HepG2 (cell line): ENCODE results near the gene CENPP. TPM values are rescaled to one million over a fixed set of nuclear protein-coding genes. Genes with fewer than 3 reads are reported as not detected.

Experiments
- ATAC-seq: fragments of 200-7000 bp; cut with Tn5 transposase; 3 replicates; pipeline ENCODE4 v1.9.1; 2020; ENCODE audit warnings: mild to moderate bottlenecking, moderate library complexity
- BruUV-seq: library from RNA; stranded (reverse); fragments of 400-500 nt; replicated peaks from 2 replicates; lab custom pipeline; 2021; lab: Mats Ljungman, UMichigan
- CTCF ChIA-PET: fragments of 300-600 bp; formaldehyde crosslinking; extraction: SDS; loops from one replicate; lab custom pipeline; 2021; ENCODE audit warnings: low total read pairs, inconsistent platforms, low intra/inter-chr PET ratio; lab: Yijun Ruan, JAX
- POLR2A ChIA-PET: fragments of 350-600 bp; sonication (Branson Sonifier 250); formaldehyde crosslinking; loops from one replicate; lab custom pipeline; 2020; ENCODE audit warnings: antibody characterized with exemption, inconsistent platforms; lab: Yijun Ruan, JAX
- DNase-seq: peaks from one replicate; pipeline ENCODE4 v3.0.0-alpha.2; 2015; ENCODE audit warnings: low spot score
- FAIRE-seq: peaks from 3 replicates; lab custom pipeline; 2011; peaks lifted over from hg19 to GRCh38; lab: Jason Lieb, UNC
- H2AFZ ChIP-seq: one replicate; pipeline ENCODE4 v1.6.1; 2011; ENCODE audit warnings: low read length, inconsistent platforms
- H3K27ac ChIP-seq: fragments of 300-600 bp; 3 replicates; pipeline ENCODE4 v1.8.0; 2011; ENCODE audit warnings: mixed run types, mild to moderate bottlenecking, mixed read lengths, low read length, inconsistent platforms; ENCODE audit not compliant: insufficient read depth; ENCODE audit errors: extremely low read length
- H3K27me3 ChIP-seq, 2 experiments: fragments of 200-600 bp in 1 of 2; 2 replicates in 1 of 2; 3 replicates in 1 of 2; pipeline versions ENCODE4 v1.6.0 to v1.8.0; 2011; ENCODE audit warnings: low read length in 2 of 2, mild to moderate bottlenecking in 2 of 2, moderate library complexity in 2 of 2, inconsistent platforms in 1 of 2; ENCODE audit not compliant: insufficient read depth in 2 of 2, control insufficient read depth in 1 of 2
- H3K36me3 ChIP-seq, 2 experiments: fragments of 200-600 bp in 1 of 2; replicated peaks in 1 of 2; 2 replicates in 1 of 2; 3 replicates in 1 of 2; pipeline versions ENCODE4 v1.5.1 to v1.8.0; 2011; ENCODE audit warnings: low read length in 2 of 2, inconsistent platforms in 1 of 2; ENCODE audit not compliant: insufficient read depth in 2 of 2, control insufficient read depth in 1 of 2
- H3K4me1 ChIP-seq: 2 replicates; pipeline ENCODE4 v1.5.1; 2012; ENCODE audit warnings: low read length, inconsistent platforms; ENCODE audit not compliant: insufficient read depth
- H3K4me2 ChIP-seq: 2 replicates; pipeline ENCODE4 v1.6.0; 2011; ENCODE audit warnings: low read depth, low read length, inconsistent platforms
- H3K4me3 ChIP-seq, 3 experiments: fragments of 200-600 bp in 1 of 3; sonication (generic), shearing (Covaris generic) in 1 of 3; replicated peaks in 1 of 3; 2 replicates each; pipeline ENCODE4 v1.5.1; 2011 to 2016; ENCODE audit warnings: low read length in 3 of 3, inconsistent platforms in 2 of 3, low read depth in 2 of 3, mild to moderate bottlenecking in 2 of 3, control low read depth in 1 of 3, mixed read lengths in 1 of 3; ENCODE audit not compliant: insufficient read depth in 1 of 3
- H3K79me2 ChIP-seq: one replicate; pipeline ENCODE4 v1.6.1; 2011; ENCODE audit warnings: low read length, inconsistent platforms; ENCODE audit not compliant: insufficient read depth
- H3K9ac ChIP-seq: 2 replicates; pipeline ENCODE4 v1.6.0; 2011; ENCODE audit warnings: mild to moderate bottlenecking, low read depth, low read length, inconsistent platforms; ENCODE audit not compliant: insufficient read depth
- H3K9me3 ChIP-seq: 2 replicates; pipeline ENCODE4 v1.5.1; 2012; ENCODE audit warnings: mild to moderate bottlenecking, low read length
- H4K20me1 ChIP-seq: 2 replicates; pipeline ENCODE4 v1.6.0; 2011; ENCODE audit warnings: inconsistent platforms, mild to moderate bottlenecking, low read length, moderate library complexity; ENCODE audit not compliant: insufficient read depth
- ELK4 ChIP-seq: sonication (generic); formaldehyde crosslinking; IDR thresholded peaks from 2 replicates; pipeline ENCODE4 v1.9.0; 2021; ENCODE audit warnings: missing genetic modification reagents, borderline replicate concordance
- FOXK2 ChIP-seq: fragments of 450-650 bp; IDR thresholded peaks from 2 replicates; pipeline ENCODE4 v1.6.1; 2016
- GLMP ChIP-seq: sonication (generic); formaldehyde crosslinking; IDR thresholded peaks from 2 replicates; pipeline ENCODE4 v1.9.0; 2021; ENCODE audit warnings: missing genetic modification reagents, mild to moderate bottlenecking, borderline replicate concordance
- IRF1 ChIP-seq: sonication (generic); formaldehyde crosslinking; IDR thresholded peaks from 2 replicates; pipeline ENCODE4 v1.4.0; 2020; ENCODE audit warnings: low read depth, mild to moderate bottlenecking, missing genetic modification reagents
- NFE2 ChIP-seq: sonication (generic); formaldehyde crosslinking; IDR thresholded peaks from 2 replicates; pipeline ENCODE4 v1.4.0; 2020; ENCODE audit warnings: missing genetic modification reagents
- RFX5 ChIP-seq: IDR thresholded peaks from 2 replicates; pipeline ENCODE4 v1.6.1; 2011; ENCODE audit warnings: low read depth, low read length, improper control_type of control experiment
- SIN3A ChIP-seq: IDR thresholded peaks from 2 replicates; pipeline ENCODE4 v1.6.1; 2011; ENCODE audit warnings: low read depth, mild to moderate bottlenecking, control low read depth, low read length, borderline replicate concordance
- SMC3 ChIP-seq: IDR thresholded peaks from 2 replicates; pipeline ENCODE4 v1.6.1; 2011; ENCODE audit warnings: low read length, improper control_type of control experiment
- ZFP36 ChIP-seq: fragments of 150-350 bp; IDR thresholded peaks from 2 replicates; pipeline ENCODE4 v1.6.1; 2018; ENCODE audit warnings: borderline replicate concordance, low read length, low read depth; ENCODE audit not compliant: partially characterized antibody
- ZGPAT ChIP-seq: IDR thresholded peaks from 2 replicates; pipeline ENCODE4 v1.6.1; 2016; ENCODE audit warnings: mild to moderate bottlenecking
- ZNF3 ChIP-seq: IDR thresholded peaks from 2 replicates; pipeline ENCODE4 v1.7.0; 2017; ENCODE audit warnings: inconsistent platforms
- ZNF703 ChIP-seq: sonication (generic); formaldehyde crosslinking; IDR thresholded peaks from 2 replicates; pipeline ENCODE4 v1.5.1; 2020; ENCODE audit warnings: missing genetic modification reagents, mild to moderate bottlenecking, moderate library complexity, borderline replicate concordance
- ZNF737 ChIP-seq: sonication (generic); formaldehyde crosslinking; IDR thresholded peaks from 2 replicates; pipeline ENCODE4 v1.5.0; 2020; ENCODE audit warnings: missing genetic modification reagents, mild to moderate bottlenecking, borderline replicate concordance
- WGBS: methylation state at CpG from one replicate; pipeline ENCODE4 v1.1.6; 2017; ENCODE audit warnings: low lambda C conversion rate; 5-methylcytosine and 5-hydroxymethylcytosine counted together
- in situ Hi-C: cut with HindIII; loops from 2 replicates; pipeline ENCODE4 v1.10.0; 2017; ENCODE audit warnings: low pct_unique_long_range_greater_than_20kb; ENCODE audit not compliant: extremely low pct_ligation_motif_present
- intact Hi-C: fragments of 100-400 bp; cut with micrococcal nuclease; formaldehyde crosslinking; loops from one replicate; pipeline ENCODE4 v1.10.0; 2022; ENCODE audit not compliant: unreplicated experiment
- polyA plus RNA-seq, 8 experiments: library from polyadenylated mRNA; depleted of rRNA in 3 of 8; stranded (reverse) in 7 of 8; unstranded in 1 of 8; fragments of >200 nt; fragmentation: Illumina TruSeq in 4 of 8; extraction: Trizol in 4 of 8; gene quantifications; 2 replicates each; pipeline versions ENCODE4 v1.2.1 to v1.2.3, GENCODE V29; 2011 to 2016; ENCODE audit warnings: low read depth in 4 of 8, missing spikeins in 1 of 8, mixed read lengths in 1 of 8; ENCODE audit not compliant: insufficient read depth in 1 of 8
- total RNA-seq, 5 experiments: library from RNA; depleted of rRNA; stranded (reverse); fragments of >200 nt; fragmentation: Illumina TruSeq; extraction: Trizol; gene quantifications; 2 replicates each; pipeline ENCODE4 v1.2.3, GENCODE V29; 2016; ENCODE audit warnings: low read depth in 1 of 5

CENPP gene
- total and polyA plus RNA-seq, 2 of the 13 experiments (the other 11 are each of a cell fraction or from before 2014, with no cell fraction given): 2.0 to 11.4 TPM

- Histone ChIP-seq H3K27ac (no peak overlapping the region), H3K9me3 (no peaks in the 10 kb centered on the region), H4K20me1 (no peaks in the 10 kb centered on the region), H3K4me3 (no peak overlapping the region), H3K9ac (no peak overlapping the region), H3K4me1 (no peaks in the 10 kb centered on the region), H3K4me2 (no peak overlapping the region), H3K36me3 (no peaks in the 10 kb centered on the region), H3K27me3 (no peaks in the 10 kb centered on the region), H2AFZ (no peak overlapping the region), H3K79me2 (no peaks in the 10 kb centered on the region)
- 92% methylated on average over 4 of the region's 4 CpGs for WGBS
- no peak for TF ChIP-seq ZNF737 (CRISPR knock-in tag)
- no peak for TF ChIP-seq SIN3A
- no peak for TF ChIP-seq SMC3
- no peak for TF ChIP-seq ELK4
- TF ChIP-seq IRF1 (CRISPR knock-in tag): no peak
- TF ChIP-seq ZNF3 (CRISPR knock-in tag): no peak
- no peak for TF ChIP-seq RFX5
- no peak for TF ChIP-seq ZGPAT
- TF ChIP-seq FOXK2: no peak
- TF ChIP-seq GLMP (CRISPR knock-in tag): no peak
- no peak for TF ChIP-seq NFE2 (CRISPR knock-in tag)
- no peak for TF ChIP-seq ZNF703 (CRISPR knock-in tag)
- no peak for TF ChIP-seq ZFP36
- POLR2A ChIA-PET: no interaction called here
- no TSS peak for BruUV-seq
- in situ Hi-C loops (no loop called here), intact Hi-C loops (no loop called here)
- CTCF ChIA-PET: no interaction called here
- no peak for ATAC-seq
- FAIRE-seq: no peak
- no peak for DNase-seq
Observed at GRCh38 chr9:92488681-92489550, 163.2 kb downstream of the CENPP start.
